ENCODE data around the gene FCHSD1.

GRCh38 chr5:141695627-141696215, 44.5 kb upstream of the FCHSD1 start:
- TF ChIP-seq CTCF (IDR thresholded peaks at IDR 0.05) (no peak), POLR2A (IDR thresholded peaks at IDR 0.05) (no peak), POLR2AphosphoS5 (IDR thresholded peaks at IDR 0.05; ENCODE audit: insufficient read depth in 1 of 2, low read depth in 1 of 2) (no peak)
